ENCODE data around the gene LAMA2.

The LAMA2 gene

DNA sequence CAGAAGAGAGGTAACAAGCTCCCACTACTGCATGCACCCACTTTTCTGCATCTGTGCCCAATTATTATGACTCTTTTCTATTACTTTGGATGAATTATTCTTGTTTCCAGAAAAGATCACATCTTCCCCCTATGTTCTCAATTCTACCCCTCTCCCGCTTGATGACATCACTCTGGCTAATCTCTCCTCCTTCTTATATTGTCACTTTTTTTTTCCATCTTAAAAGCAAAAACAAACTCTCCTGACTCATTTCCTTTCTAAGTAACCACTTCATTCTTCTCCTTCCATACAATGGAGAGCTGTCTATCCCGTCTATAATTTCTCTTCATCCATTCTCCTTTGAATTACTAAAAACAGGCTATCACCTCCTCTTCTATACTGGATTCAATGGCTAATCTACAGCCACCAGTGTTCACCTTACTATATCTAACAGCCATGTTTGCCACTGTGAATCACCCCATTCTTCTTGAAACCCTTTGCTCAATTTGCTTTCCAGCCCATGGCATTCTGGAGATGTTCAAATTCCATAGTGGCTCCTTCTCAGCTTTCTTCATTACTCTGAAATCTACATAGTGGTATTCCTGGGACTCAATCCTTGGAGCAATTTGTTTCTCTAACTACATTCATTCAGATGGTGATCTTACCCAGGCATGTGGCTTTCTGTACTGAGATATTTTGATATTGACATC, 448.7 kb downstream of the LAMA2 start:
- DNase-seq, result no peak

DNA sequence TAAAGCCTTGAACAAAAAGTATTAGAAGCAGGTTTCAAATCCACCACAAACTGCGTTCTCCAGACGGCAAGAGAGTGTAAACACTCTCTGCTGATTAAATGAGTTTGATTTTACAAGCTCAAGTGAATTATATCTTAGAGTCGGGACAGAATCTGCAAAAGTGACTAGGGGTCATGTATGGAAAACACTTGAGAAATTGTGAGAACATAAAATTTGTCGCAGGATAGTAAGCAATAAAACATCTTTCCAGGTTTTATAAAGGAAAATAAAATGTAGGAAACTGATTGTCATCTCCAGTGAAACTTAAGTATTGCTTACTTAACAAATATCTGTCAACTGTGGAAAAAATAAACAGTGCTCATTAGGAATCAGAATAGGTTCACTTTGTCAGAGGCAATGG, 452.9 kb downstream of the LAMA2 start:
- DNase-seq, result no peak

DNA sequence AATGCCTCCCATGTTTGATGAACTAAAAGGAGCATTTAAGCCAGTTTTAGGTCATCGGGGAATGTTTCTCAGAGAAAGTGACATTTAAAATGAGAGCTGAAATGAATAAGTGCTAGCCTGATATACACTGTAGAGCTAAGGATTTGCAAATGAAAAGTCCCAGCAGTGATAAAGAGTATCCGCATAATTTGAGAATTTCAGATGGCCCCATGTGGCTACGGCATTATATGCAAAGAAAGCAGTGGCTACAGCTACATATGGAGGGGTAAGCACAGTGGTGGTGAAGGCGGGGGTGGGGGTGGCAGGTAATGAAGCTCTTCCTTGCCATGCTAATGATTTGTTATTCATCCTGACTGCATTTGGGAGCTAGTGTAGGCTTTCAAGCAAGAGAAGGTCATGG, 455.7 kb downstream of the LAMA2 start:
- DNase-seq, result no peak

DNA sequence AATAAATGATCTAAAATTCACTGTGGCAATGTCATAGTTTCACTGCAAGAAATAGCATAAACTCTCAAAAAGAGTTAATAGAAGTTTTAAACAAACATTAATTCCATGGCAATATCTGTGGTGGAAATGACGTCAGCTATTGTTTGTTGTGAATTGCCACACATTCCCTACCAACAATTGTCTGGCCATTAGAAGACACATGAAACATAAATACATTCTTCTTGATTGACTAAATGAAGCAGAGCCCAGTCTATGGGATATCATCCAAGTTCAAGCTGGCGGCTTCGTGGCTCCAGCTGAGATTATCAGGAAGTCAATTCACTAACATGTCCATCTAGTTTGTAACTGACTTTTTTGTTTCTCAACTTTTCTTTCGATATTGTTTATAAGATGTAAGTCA, 458.0 kb downstream of the LAMA2 start:
- DNase-seq, result no peak

DNA sequence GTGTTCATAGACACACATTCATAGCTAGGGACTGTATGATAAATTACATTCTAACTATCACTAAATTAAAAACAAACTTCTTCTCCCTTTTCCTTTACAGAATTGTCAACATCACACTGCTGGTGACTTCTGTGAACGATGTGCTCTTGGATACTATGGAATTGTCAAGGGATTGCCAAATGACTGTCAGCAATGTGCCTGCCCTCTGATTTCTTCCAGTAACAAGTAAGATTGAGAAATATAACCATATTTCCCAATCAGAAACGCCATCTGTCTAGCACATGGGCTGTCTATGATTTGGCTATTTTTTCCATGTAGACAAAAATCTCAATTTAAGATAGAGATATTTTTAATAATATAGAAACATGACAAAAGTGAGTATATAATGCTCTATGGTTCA, 459.3 kb downstream of the LAMA2 start:
- no peak for DNase-seq

DNA sequence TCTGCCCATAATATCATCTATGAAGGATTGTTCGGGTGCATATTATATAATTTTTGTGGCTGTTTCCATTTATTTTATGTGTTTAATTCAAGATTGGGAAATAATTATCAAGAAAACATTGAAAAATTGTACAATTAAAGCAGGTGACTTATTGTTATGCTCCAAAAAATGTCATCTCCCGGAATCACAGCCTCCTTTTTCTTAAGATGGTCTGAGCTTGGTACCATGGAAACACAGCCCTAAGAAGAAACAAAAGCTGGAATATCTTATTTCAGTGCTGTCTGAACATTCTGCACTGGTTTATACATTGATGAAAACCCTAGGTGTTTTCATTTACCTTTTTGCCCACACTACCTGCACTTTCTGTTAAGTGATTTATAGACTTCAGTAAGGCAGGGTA, 459.9 kb downstream of the LAMA2 start:
- no peak for DNase-seq

DNA sequence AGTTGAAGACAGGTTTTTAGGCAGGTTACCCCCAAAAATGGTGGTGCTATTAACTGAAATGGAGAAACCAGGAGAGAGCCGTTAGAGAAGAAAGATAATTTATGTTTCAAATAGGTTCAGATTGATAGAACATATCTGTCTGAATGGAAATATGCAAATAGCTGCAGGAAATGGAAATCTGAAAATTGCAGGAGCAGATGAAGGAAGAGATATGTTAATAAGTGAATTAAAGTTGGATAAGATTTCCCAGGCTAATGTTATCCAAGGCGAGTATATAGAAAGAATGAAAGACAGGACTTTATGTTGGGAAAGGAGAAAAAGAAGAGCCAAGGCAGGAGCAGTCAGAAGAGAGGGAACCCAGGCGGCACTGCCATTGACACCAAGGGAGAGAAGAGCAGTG, 461.4 kb downstream of the LAMA2 start:
- DNase-seq, result no peak

DNA sequence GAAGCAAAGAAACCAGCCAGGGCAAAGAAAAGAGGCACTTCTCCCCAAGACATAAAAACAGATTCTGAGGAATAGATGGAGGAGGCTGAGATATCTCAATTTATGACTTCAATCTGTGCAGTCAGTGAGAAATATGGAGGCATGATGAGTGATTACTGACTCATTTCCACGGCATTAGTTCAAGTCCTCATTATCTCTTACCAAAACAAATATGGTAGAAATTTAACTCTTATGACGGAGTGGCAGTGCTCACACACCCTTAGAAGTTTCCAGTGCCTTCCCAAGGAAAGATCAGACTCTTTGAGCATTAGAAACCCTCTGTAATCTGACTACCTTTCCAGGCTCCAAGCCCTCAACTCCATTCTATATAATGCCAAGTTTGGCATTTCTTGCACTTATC, 463.0 kb downstream of the LAMA2 start:
- no peak for DNase-seq

DNA sequence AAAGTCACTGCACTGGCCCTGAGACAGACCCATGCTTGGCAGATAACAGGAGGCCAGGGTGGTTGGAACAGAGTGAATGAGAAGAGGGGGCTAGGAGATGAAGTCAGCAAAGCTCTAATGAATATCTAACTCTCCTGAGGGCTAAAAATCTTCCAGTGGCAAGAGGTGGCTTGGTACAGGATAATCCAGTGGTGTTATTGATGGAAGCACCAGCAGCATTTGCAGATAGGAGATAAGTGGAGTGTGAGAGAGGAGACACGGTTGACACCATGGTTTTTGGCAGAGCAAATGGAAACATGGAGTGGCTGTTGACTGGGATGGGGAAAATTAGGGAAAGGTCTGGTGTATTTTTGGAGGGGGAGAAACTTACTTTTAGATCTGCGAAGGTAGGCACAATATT, 464.0 kb downstream of the LAMA2 start:
- no peak for DNase-seq

DNA sequence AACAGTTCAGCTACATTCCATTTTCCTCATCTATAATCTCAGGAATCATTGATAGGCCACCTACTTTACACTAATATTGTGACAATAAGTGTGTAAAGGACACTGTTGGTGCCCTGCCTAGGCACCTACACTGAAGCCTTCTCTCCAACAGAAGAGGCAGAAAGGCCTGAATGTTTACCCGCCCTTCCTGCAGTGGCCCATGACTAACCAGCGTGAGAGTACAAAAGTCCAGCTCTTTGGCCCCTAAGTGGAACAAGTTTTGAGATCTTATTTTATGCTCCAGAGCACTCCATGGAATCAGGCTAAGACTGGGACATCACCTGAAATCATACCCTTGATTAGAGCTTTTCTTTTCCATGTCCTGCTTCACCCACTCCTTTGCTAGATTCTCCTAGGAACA, 467.3 kb downstream of the LAMA2 start:
- no peak for DNase-seq

DNA sequence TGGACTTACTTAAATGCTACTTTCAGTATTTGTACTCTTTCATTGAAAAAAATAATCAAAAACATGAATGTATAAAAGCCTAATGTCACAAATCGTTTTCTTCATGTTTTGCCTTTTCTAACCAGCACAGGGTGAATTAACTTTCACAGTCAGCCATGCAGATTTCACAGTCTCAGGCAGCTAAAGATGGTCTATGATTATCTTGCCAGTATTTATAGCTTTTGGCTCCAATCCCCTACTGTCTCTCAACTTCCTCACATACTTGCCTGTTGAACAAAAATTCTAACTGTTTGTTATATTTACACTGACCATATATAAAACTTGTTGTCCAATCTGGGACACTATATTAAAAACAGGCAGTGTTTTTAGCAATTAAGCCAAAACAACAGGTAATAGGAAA, 468.9 kb downstream of the LAMA2 start:
- DNase-seq, result peak; percentile 12

DNA sequence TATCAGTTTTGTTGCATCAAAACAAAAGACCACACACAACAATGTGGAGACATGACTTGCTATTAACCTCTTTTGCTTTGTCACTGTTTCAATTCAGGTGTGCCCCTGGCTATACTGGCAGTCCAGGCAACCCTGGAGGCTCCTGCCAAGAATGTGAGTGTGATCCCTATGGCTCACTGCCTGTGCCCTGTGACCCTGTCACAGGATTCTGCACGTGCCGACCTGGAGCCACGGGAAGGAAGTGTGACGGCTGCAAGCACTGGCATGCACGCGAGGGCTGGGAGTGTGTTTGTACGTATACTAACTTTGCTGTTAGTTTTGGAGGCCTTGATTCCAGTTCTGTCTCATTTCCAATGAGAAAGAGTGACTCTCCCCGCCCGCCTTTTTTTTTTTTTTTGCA, 470.1 kb downstream of the LAMA2 start:
- DNase-seq, result no peak

DNA sequence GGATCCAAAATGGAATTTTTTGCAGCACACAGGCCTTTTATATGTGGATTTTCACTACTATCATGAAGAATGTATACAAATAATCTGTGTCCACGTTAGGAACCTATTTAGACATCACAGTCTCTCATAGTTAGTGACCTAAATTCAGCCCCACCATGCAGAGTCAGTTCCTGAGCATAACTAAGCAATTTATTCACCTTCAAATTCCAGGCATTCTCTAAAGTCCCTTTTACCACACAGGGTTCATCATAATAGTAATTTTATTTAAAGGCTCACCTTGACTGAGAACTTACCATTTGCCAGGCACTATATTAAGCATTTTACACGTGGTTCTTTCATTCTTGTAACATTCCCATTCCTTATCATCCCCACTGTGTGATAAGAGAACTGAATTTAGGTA, 473.2 kb downstream of the LAMA2 start:
- no peak for DNase-seq

DNA sequence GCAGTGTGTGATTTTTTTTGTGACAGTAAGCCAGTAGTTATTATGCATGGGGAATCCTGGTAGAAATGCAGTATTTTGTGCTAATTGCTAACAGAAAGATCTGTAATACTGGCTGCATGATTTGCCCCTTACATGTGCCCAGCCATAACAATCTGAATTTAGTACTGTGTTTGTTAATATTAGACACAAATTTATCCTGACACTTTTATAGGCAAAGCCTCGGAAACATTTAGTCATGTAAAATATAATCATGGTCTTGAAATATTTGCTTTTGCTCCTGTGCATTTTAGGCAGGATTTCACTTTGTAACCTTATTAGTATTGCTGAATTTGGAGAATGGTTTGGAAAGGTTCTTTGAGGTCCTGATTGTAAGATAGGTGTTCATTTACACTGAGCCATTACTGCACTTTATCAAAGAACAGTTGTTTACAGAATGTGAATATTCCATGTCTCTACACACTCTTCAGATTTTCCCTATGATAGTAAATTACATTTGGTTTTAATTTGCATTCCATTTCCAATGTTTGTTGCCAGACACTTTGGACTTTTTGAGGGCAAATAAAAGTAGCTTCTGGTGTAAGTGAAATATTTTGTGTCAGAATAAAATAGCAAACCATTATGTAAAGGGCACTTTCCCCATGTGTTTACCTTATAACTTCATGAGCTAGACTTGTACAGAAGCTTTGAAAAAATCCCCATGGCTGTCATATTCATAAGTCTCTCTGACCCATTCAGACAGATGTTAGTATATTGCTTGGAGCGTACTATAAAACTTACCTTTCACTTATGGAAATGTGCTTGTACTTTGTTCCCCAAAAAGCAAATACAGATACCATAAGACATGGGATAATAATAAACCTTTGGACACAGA, 477.1 kb downstream of the LAMA2 start:
- no peak for DNase-seq

DNA sequence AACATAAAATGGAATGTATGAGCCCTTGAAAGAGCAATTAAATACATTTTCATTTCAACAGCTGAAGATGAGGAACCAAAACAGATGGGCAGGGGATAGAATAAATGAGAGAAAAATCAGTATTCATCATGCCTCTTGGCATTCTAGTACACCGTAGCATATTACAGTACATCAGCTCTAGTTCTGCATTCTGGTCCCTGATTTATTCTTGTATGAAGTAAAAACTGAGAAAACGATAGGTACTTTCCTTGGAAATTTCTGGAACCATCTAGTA, 477.7 kb downstream of the LAMA2 start:
- DNase-seq, result no peak

DNA sequence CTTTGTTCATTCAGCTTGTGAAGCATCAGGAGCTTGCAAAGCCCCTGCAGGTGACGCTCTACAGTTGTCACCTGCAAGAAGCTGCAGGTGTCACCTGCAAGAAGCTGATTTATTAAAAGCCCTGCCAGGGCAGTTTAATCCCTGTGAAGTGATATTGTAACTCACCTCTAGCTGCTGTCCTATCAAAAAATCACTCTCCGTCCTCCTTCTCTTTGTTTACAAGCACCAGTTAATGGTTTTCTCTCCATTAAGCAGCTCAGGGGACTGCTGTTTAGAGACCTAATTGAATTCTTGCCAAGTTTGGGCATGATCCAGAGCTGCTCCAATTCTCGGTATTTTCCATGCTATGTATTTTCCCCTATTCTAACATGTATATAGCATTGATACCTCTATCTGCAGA, 481.1 kb downstream of the LAMA2 start:
- peak; percentile 97 for DNase-seq

DNA sequence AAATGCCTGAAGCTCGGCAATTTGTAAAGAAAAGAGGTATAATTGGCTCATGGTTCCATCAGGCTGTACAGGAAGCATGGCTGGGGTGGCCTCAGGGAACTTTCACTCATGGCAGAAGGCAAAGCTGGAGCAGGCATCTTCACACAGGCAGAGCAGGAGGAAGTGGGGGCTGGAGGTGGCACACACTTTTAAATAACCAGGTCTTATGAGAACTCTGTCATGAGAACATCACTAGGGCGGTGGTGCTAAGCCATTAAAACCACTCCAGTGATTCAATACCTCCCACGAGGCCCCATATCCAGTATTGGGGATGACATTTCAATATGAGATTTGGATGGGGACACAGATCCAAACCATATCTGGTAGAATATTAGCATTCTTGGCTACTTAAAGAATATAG, 481.8 kb downstream of the LAMA2 start:
- DNase-seq, result peak; percentile 12

DNA sequence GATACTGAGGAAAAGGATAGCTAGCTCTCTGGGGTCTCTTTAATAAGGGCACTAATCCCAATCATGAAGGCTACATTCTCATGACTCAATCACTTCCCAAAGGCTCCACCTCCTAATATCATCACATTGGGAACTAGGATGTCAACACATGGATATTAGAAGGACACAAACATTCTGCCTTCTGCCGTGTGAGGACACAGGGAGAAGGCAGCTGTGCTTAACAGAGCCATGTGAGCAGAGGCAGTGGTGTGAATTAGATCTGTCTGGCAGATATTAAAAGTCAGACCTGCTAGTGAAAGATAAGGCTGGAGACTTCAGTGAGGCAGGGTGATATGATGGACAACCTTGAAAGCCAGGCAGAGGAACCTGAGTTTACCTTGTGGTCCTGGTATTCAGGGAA, 485.1 kb downstream of the LAMA2 start:
- DNase-seq, result no peak

DNA sequence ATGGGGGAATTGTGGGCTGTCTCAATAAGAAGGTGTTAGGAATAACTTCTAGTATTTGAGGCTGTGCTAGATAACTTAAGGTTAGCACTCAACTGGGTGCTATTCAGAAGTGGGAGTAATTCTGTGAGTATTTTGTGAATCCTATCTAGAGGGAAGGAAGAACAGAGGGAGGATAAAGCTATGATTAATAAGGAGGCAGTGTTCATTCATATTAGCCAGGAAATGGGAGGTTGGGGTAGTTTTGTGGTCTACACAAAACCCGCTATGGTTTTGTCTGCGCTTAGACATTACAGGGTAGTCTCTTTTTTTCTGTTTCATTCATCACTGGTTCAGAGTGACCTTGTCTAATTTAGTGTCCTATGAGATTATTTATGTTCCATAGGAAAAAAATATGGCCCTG, 486.0 kb downstream of the LAMA2 start:
- DNase-seq, result no peak

DNA sequence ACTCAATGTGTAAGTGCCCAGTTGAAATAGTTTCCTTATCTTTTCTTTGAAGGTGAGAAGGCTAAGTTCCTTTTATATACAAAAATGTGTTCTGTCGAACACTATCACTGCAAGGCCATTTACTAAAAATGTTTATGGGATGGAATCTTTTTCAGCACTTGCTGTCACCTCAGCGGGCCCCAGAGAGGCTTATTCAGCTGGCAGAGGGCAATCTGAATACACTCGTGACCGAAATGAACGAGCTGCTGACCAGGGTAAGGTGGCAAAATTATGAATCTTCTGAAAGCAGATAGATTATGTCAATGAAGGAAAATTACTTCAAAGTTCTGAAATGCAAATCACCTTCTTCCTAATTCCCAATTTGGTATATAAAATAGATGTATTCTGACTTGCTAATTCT, 486.8 kb downstream of the LAMA2 start:
- no peak for DNase-seq

DNA sequence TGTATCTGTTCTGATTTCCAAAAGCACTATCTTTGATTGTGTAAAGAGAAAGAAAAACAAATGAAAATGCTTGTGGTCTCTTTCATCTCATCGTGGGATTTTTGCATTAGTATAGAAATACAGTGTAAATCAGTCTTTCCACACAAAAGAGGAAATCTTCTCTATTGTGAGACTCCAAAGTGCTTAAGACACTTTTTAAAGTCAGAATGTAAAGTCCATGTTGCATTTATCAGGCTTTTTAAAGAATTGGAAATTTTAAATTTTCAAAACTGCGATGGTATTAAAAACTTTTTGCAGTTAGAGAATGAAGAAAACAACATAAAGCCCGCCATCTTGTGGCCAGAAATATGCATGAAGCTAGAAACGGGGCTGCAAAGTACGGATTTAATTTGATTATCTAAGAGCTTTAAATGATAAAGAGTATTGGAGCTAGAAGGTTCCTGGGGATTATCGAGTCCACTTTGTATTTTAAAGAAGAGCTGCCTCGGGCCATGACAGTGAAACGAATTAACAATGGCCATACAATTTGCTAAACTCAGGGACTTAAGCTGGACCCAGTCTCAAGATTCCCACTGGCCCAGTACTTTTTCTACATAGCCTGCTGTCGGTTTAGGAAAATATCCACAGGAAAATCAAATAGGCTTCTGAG, 487.5 kb downstream of the LAMA2 start:
- DNase-seq, result peak; percentile 15

DNA sequence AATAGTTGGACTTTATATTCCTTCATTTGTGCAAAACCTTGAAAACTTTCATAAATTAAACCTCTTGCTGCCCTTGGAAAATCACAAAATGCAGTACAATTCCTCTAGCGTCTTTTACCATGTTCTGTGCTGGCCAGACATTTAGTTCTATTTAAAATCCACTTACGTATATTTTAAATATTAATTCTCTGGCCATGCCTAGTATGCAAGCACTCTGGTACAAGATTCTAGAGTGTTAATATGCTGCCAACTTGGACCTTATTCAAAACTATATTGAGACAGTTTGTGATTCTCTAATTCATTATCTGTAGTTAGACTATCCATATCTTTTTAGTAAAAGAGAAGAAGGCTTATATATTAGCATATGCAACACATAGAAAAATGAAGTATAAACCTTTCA, 498.9 kb downstream of the LAMA2 start:
- no peak for DNase-seq

DNA sequence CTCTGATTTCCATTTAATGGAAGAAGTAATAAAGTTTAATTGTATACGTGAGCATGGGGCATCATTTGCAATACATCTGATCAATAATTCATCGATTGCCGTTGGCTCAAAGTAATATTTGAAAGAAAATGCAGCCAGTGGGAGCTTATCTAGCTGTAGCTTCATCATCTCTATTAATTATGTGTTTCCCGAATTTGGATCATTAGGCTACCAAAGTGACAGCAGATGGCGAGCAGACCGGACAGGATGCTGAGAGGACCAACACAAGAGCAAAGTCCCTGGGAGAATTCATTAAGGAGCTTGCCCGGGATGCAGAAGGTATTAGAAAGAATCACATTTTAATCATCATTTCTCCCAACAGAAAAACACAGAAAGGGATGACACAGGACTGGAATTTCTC, 500.0 kb downstream of the LAMA2 start:
- DNase-seq, result no peak

DNA sequence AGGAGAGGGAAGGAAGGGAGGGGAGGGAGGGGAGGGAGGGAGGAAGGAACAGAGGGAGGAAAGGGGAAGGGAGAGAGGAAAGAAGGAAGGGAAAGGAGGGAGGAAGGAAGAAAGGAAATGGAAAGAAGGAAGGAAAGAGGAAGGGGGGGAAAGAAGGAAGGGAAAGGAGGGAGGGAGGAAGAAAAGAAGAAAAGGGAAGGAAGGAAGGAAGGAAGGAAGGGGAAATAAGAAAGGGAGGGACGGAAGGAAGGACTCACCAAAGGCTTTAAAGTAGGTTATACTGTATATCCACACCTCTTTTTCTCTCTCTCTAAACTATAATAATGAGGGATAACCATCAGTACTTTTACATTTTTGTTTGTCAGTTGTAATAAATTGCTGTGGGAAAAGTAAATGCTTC, 502.2 kb downstream of the LAMA2 start:
- no peak for DNase-seq

DNA sequence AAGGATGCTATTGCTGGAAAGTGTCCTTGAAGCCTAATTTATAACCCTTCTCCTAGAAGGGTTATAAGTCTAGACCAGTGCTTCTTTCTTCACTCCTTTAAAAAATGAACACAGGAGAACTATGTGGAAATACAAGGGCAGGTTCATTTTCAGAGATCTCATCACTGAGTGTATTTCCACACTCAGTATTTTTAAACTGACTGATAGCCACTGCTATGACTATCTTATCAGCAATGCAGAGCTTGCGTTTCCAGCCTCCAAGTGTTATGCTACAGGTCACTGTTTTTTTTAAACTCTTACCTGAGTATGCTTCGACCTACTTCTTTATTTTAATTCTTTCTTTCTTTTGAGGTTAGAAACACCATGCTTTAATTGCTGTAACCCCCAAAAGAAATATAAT, 508.0 kb downstream of the LAMA2 start:
- DNase-seq, result no peak
